Uterus (tissue), 2 donors: ENCODE data around the gene RBMS3.
"Not testable (repeated sequence)": the region's sequence is repeated elsewhere in the genome, so short reads cannot be mapped to it uniquely, and the experiment has no call there.

Experiments used
- POLR2A ChIP-seq, 2 donors: fragments of 450-650 bp; IDR thresholded peaks; one replicate each; pipeline ENCODE4 v1.6.1; 2016; ENCODE audit warnings: antibody characterized with exemption in 2 of 2, mild to moderate bottlenecking in 1 of 2, moderate library complexity in 1 of 2
- TF ChIP-seq, protein P1 (sequence below), 4 experiments: fragments of 200-600 bp in 2 of 4; fragments of 450-650 bp in 2 of 4; sonication (generic) in 2 of 4; IDR thresholded peaks; one replicate each; pipeline ENCODE4 v1.5.1; 2016 to 2019; ENCODE audit warnings: antibody characterized with exemption in 4 of 4, mild to moderate bottlenecking in 2 of 4, moderate library complexity in 1 of 4

DNA sequence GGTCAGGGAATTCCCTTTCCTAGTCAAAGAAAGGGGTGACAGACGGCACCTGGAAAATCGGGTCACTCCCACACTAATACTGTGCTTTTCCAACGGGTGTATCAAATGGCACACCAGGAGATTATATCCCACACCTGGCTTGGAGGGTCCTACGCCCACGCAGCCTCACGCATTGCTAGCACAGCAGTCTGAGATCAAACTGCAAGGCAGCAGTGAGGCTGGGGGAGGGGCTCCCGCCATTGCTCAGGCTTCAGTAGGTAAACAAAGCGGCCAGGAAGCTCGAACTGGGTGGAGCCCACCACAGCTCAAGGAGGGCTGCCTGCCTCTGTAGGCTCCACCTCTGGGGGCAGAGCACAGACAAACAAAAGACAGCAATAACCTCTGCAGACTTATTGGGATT lies 769.2 kb downstream of the RBMS3 start:
- TF ChIP-seq, protein P1, sequence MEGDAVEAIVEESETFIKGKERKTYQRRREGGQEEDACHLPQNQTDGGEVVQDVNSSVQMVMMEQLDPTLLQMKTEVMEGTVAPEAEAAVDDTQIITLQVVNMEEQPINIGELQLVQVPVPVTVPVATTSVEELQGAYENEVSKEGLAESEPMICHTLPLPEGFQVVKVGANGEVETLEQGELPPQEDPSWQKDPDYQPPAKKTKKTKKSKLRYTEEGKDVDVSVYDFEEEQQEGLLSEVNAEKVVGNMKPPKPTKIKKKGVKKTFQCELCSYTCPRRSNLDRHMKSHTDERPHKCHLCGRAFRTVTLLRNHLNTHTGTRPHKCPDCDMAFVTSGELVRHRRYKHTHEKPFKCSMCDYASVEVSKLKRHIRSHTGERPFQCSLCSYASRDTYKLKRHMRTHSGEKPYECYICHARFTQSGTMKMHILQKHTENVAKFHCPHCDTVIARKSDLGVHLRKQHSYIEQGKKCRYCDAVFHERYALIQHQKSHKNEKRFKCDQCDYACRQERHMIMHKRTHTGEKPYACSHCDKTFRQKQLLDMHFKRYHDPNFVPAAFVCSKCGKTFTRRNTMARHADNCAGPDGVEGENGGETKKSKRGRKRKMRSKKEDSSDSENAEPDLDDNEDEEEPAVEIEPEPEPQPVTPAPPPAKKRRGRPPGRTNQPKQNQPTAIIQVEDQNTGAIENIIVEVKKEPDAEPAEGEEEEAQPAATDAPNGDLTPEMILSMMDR (IDR thresholded peaks at IDR 0.05): not testable (repeated sequence)
- TF ChIP-seq POLR2A (IDR thresholded peaks at IDR 0.05): not testable (repeated sequence)
